ENCODE measurements around the gene EEFSEC. TPM values are rescaled to one million over a fixed set of nuclear protein-coding genes. Genes with fewer than 3 reads are reported as not detected.

EEFSEC gene
- total and polyA plus RNA-seq, 8 donors: 5.9 to 9.8 (median 7.4) TPM

DNA sequence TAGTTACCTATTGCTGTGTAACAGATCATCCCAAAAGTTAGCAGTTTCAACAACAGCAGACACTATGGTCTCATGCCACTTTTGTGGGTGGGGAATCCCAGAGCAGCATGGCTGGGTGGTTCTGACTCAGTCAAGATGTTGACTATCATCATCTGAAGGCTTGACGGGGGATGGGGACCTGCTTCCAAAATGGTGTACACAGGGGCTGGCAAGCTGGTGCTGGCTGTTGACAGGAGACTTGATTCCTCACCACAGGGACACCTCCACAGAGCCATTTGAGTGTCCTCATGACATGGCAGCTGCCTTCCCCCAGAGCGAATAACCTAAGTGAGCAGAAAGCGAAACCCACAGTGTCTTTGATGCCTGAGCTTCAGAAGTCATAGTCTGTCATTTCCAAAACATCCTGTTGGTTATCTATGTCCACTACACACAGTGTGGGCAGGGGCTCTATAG lies 294.3 kb downstream of the EEFSEC start:
- 95 to 98% methylated on average over 3 of the region's 3 CpGs for WGBS, 2 donors
- ATAC-seq (no peak), FAIRE-seq (no peak), DNase-seq (no peak)
- Histone ChIP-seq H3K4me3 (no peak overlapping the region), H3K36me3 (no peaks in the 10 kb centered on the region), H3K27me3 (no peaks in the 10 kb centered on the region), H3K27ac (no peak overlapping the region), H3K4me1 (no peaks in the 10 kb centered on the region), H3K9me3 (no peaks in the 10 kb centered on the region)
- intact Hi-C loops (cut with DNase I): no loop called here
- TF ChIP-seq, protein P1, sequence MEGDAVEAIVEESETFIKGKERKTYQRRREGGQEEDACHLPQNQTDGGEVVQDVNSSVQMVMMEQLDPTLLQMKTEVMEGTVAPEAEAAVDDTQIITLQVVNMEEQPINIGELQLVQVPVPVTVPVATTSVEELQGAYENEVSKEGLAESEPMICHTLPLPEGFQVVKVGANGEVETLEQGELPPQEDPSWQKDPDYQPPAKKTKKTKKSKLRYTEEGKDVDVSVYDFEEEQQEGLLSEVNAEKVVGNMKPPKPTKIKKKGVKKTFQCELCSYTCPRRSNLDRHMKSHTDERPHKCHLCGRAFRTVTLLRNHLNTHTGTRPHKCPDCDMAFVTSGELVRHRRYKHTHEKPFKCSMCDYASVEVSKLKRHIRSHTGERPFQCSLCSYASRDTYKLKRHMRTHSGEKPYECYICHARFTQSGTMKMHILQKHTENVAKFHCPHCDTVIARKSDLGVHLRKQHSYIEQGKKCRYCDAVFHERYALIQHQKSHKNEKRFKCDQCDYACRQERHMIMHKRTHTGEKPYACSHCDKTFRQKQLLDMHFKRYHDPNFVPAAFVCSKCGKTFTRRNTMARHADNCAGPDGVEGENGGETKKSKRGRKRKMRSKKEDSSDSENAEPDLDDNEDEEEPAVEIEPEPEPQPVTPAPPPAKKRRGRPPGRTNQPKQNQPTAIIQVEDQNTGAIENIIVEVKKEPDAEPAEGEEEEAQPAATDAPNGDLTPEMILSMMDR (IDR thresholded peaks at IDR 0.05): no peak

DNA sequence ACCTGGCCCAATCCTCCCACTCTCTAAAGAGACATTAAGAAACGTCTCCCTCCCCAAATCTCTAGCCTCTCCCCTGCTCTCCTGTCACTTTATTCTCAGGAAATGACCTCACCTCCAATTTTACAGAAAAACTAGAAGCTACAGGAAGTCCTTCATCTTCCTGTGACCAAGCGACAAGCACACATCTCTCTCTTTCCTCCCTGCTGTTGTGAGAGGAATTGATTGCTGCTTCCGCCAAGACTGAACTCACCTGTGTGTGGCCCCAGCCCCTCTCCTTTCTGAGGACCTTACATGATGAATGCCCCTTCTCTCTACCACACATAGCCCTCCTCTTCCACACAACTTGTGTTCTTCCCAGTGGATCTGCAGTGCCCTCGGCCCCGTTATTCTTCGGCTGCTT lies 295.2 kb downstream of the EEFSEC start:
- FAIRE-seq (no peak), ATAC-seq (no peak), DNase-seq (no peak)
- Histone ChIP-seq H3K4me1 (no peaks in the 10 kb centered on the region), H3K9me3 (no peaks in the 10 kb centered on the region), H3K27me3 (no peaks in the 10 kb centered on the region), H3K4me3 (no peak overlapping the region), H3K36me3 (no peaks in the 10 kb centered on the region), H3K27ac (no peak overlapping the region)
- intact Hi-C loops (cut with DNase I): no loop called here
- WGBS, 2 donors: 80 to 81% methylated on average over 6 of the region's 6 CpGs
- TF ChIP-seq, protein P1 (IDR thresholded peaks at IDR 0.05): no peak

DNA sequence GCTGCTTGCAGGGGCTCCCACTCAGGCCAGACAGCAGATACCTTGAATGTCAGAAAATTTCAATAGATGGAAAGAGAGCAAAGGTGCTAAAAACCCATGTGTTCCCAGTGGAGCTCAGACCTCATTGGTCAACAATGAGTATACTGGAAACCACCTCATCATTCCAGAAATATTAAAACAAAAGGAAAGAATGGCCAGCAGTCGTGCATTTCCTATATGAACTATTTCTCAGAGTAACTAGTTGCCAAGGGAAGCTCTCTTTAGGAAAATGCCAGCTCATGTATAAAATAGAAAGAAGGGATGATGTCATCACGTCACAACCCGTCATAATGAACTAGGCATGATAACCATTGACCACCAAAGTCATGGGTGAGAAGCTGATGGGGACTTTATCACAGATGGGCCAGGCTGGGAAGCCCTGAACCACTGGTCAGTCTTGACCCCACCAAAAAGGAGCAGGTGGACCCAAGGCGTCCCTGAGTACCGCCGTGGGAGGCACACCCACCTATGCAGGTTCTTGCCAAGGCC lies 295.9 kb downstream of the EEFSEC start:
- Histone ChIP-seq H3K27me3 (no peaks in the 10 kb centered on the region), H3K36me3 (no peaks in the 10 kb centered on the region), H3K27ac (no peak overlapping the region), H3K4me3 (no peak overlapping the region), H3K4me1 (no peaks in the 10 kb centered on the region), H3K9me3 (no peaks in the 10 kb centered on the region)
- intact Hi-C loops (cut with DNase I): no loop called here
- ATAC-seq: no peak
- no peak for DNase-seq
- TF ChIP-seq, protein P1 (IDR thresholded peaks at IDR 0.05): no peak
- 80 to 89% methylated on average over 6 of the region's 6 CpGs for WGBS, 2 donors
- no peak for FAIRE-seq

DNA sequence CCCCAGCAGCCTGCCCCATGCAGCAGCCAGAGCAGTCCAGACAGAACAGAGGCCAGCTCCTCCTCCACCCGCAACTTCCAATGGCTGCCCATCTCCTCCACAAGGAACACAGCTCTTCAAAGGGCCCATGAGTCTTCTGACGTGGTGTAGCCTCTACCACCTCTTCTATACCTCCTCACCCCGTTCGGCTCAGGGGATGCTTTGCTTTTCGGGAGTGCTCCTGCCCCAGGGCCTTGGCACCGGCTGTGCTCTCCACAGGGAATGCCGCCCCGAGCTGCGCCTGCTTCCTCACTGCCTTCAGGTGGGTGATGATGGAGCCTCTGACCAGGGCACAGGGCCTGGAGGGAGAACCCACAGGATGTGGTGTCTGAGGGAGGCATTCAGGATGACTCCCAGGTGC lies 298.8 kb downstream of the EEFSEC start:
- TF ChIP-seq, protein P1 (IDR thresholded peaks at IDR 0.05): no peak
- Histone ChIP-seq H3K9me3 (no peaks in the 10 kb centered on the region), H3K4me3 (no peak overlapping the region), H3K36me3 (no peaks in the 10 kb centered on the region), H3K27me3 (no peaks in the 10 kb centered on the region), H3K27ac (no peak overlapping the region), H3K4me1 (no peaks in the 10 kb centered on the region)
- no peak for DNase-seq
- WGBS, 2 donors: 90 to 95% methylated on average over 9 of the region's 9 CpGs
- intact Hi-C loops (cut with DNase I): no loop called here
- no peak for FAIRE-seq
- no peak for ATAC-seq

- Histone ChIP-seq H3K9me3 (no peaks in the 10 kb centered on the region), H3K36me3 (no peaks in the 10 kb centered on the region), H3K27ac (no peak overlapping the region), H3K27me3 (no peaks in the 10 kb centered on the region), H3K4me1 (no peaks in the 10 kb centered on the region), H3K4me3 (no peak overlapping the region)
- peak in 1 of 4 donors; percentile 58 for ATAC-seq
- 59 to 61% methylated on average over 21 of the region's 21 CpGs for WGBS, 2 donors
- no peak for FAIRE-seq
- TF ChIP-seq, protein P1 (IDR thresholded peaks at IDR 0.05): no peak
- peak in 1 of 6 donors; percentile 49 for DNase-seq
- intact Hi-C loops (cut with DNase I): no loop called here
Observed at GRCh38 chr3:128452678-128453275, 299.5 kb downstream of the EEFSEC start.

Measured in pancreas (tissue), 10 donors.